Panc1 (cell line): ENCODE data around the gene TNRC18.
"Not testable (repeated sequence)": the region's sequence is repeated elsewhere in the genome, so short reads cannot be mapped to it uniquely, and the experiment has no call there.

Experiments
- POLR2AphosphoS5 ChIP-seq: IDR thresholded peaks from 2 replicates; pipeline ENCODE4 v1.6.1; 2012; ENCODE audit warnings: mild to moderate bottlenecking, low read depth, low read length, moderate library complexity
- TCF7L2 ChIP-seq: IDR thresholded peaks from 2 replicates; pipeline ENCODE4 v1.6.1; 2011; ENCODE audit warnings: mild to moderate bottlenecking, low read depth, low read length, inconsistent platforms
- TF ChIP-seq, protein P1 (sequence below): fragments of 450-650 bp; IDR thresholded peaks from 2 replicates; pipeline ENCODE4 v1.5.1; 2017; ENCODE audit warnings: mild to moderate bottlenecking
- TF ChIP-seq, protein P2 (sequence below), 2 experiments: IDR thresholded peaks; 2 replicates each; pipeline ENCODE4 v1.6.1; 2011 to 2012; ENCODE audit warnings: low read depth in 2 of 2, control low read depth in 1 of 2, low read length in 1 of 2, mild to moderate bottlenecking in 1 of 2, moderate library complexity in 1 of 2; ENCODE audit not compliant: insufficient read depth in 1 of 2

DNA sequence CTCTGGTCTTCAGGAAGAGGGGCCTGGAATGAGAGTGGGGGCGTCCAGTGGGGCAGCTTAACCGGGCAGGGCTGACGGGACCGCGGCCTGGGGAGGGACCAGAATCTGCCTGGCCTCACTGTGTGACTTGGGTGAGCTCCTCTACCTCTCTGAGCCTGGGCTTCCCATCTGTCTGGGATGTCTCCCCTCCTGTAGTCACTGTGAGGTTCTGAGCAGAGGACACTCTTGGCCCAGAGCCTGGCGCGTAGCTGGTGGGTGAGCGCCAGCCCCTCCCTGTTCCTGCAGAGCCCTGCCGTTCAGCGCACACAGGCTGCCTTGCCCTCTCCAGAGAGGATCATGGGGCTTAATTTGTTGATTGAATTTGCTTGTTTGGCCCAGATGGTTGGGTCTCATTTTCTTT lies 148.1 kb downstream of the TNRC18 start:
- not testable (repeated sequence) for TF ChIP-seq POLR2AphosphoS5, TCF7L2
- TF ChIP-seq, protein P1, sequence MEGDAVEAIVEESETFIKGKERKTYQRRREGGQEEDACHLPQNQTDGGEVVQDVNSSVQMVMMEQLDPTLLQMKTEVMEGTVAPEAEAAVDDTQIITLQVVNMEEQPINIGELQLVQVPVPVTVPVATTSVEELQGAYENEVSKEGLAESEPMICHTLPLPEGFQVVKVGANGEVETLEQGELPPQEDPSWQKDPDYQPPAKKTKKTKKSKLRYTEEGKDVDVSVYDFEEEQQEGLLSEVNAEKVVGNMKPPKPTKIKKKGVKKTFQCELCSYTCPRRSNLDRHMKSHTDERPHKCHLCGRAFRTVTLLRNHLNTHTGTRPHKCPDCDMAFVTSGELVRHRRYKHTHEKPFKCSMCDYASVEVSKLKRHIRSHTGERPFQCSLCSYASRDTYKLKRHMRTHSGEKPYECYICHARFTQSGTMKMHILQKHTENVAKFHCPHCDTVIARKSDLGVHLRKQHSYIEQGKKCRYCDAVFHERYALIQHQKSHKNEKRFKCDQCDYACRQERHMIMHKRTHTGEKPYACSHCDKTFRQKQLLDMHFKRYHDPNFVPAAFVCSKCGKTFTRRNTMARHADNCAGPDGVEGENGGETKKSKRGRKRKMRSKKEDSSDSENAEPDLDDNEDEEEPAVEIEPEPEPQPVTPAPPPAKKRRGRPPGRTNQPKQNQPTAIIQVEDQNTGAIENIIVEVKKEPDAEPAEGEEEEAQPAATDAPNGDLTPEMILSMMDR: not testable (repeated sequence)
- TF ChIP-seq, protein P2, sequence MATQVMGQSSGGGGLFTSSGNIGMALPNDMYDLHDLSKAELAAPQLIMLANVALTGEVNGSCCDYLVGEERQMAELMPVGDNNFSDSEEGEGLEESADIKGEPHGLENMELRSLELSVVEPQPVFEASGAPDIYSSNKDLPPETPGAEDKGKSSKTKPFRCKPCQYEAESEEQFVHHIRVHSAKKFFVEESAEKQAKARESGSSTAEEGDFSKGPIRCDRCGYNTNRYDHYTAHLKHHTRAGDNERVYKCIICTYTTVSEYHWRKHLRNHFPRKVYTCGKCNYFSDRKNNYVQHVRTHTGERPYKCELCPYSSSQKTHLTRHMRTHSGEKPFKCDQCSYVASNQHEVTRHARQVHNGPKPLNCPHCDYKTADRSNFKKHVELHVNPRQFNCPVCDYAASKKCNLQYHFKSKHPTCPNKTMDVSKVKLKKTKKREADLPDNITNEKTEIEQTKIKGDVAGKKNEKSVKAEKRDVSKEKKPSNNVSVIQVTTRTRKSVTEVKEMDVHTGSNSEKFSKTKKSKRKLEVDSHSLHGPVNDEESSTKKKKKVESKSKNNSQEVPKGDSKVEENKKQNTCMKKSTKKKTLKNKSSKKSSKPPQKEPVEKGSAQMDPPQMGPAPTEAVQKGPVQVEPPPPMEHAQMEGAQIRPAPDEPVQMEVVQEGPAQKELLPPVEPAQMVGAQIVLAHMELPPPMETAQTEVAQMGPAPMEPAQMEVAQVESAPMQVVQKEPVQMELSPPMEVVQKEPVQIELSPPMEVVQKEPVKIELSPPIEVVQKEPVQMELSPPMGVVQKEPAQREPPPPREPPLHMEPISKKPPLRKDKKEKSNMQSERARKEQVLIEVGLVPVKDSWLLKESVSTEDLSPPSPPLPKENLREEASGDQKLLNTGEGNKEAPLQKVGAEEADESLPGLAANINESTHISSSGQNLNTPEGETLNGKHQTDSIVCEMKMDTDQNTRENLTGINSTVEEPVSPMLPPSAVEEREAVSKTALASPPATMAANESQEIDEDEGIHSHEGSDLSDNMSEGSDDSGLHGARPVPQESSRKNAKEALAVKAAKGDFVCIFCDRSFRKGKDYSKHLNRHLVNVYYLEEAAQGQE (IDR thresholded peaks at IDR 0.05; ENCODE audit: insufficient read depth in 1 of 2, low read depth in 2 of 2, low read length in 1 of 2): not testable (repeated sequence)
